GM19438 (cell line): ENCODE data around the gene GALNT10.

Experiments
- ATAC-seq: cut with Tn5 transposase; IDR thresholded peaks from one replicate; pipeline ENCODE4 v1.9.1; 2021; ENCODE audit warnings: low read depth; ENCODE audit not compliant: unreplicated experiment

Gene GALNT10

GRCh38 chr5:154396128-154396527, 205.6 kb downstream of the GALNT10 start:
- no peak for ATAC-seq

- ATAC-seq = no peak
These were observed 207.3 kb downstream of the GALNT10 start for GRCh38 chr5:154397652-154398406.

- ATAC-seq = no peak
These were observed 210.1 kb downstream of the GALNT10 start for GRCh38 chr5:154400678-154401077.

GRCh38 chr5:154401355-154401754, 210.8 kb downstream of the GALNT10 start:
- no peak for ATAC-seq

- ATAC-seq = no peak
These were observed 211.4 kb downstream of the GALNT10 start for GRCh38 chr5:154401931-154402330.

DNA sequence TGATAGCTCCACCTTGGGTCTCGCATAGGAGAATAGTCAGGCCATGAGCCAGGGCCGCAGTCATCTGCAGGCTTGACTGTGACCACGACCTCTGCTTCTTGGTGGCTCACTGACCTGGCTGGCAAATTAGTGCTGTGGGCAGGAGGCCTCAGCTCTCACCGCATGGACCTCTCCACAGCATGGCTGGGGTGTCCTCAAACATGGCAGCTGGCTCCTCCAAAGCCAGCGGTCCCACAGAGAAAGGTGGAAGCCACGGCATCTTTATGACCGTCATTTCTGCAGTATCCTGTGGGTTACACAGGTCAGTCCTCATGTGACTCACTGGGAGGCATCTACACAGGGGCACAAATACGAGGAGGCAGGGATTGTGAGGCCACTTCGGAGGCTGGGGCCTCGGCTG, 212.1 kb downstream of the GALNT10 start:
- ATAC-seq = no peak

DNA sequence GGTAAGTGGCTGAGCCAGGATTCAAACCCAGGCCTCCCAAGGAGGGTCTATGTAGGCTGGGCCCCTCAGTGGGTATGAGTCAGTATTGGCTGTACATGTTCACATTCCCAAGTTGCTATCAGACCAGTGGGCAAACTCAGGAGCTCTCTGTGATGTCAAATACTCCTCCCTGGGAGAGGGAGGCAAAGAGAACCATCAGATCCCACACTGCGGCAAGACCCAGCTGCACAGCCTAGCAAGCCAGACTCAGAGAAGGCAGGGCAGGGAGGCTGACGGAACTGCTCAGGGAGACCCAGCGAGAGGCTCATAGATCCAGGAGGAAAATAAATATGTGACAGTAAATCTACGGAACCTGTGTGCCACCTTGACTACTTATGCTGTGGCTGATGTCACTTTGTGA, 212.7 kb downstream of the GALNT10 start:
- ATAC-seq = no peak

DNA sequence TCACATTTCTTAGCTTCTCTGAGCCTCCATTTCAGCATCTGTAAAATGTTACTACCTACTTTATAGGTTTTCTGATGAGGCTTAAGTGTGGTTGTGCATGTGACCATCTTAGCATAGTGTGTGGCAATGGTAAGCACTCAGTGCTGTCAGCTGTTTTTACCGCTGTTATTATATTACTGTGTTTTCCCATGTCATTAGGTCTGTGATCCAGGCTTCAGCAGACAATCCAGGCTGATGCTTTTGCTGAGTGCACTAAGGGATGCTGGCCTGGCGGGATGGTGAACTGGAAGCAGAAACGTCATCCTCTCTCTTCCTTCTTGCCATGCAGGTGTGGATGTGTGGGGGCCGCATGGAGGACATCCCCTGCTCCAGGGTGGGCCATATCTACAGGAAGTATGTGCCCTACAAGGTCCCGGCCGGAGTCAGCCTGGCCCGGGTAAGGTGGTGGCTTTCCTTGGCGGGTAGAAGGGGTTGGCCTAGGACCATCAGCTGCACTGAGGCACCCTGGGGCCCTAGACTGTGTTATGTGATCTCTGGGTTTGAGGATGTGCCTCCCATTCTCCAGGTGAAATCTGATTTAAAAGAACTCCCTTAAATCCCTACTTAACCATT, 213.3 kb downstream of the GALNT10 start:
- ATAC-seq = no peak

DNA sequence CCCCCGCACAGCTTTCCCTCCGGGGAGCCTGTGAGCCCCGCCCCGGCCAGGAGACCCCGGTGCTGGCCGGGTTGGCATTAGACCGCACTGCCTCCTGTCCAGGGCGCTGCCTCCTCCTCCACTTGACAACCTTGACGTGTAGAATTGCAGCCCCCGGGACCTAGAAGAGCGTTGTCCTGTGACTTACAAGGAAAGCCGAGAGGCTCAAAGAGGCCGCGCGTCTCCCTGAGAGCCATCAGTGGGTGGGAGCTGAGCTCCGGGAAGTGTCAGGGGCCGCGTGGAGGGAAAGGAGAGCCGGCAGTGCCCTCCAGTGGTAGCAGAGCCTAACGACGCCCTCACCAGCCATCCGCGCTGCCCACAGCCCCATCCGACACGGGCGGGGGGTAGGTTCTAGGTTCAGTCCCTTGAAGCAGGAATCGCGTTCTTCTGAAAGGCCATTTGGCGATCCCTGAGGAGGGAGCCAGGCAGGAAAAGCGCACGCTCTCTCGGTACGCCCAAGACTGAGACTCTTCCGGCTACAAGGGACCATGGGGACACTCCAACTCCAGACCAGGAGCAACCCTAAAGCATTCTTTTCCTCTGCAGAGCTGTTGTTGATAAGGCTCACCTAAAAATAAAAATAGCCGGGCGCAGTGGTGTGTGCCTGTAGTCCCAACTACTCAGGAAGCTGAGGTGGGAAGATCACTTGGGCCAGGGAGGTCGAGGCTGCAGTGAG, 214.7 kb downstream of the GALNT10 start:
- peak; percentile 98 for ATAC-seq

DNA sequence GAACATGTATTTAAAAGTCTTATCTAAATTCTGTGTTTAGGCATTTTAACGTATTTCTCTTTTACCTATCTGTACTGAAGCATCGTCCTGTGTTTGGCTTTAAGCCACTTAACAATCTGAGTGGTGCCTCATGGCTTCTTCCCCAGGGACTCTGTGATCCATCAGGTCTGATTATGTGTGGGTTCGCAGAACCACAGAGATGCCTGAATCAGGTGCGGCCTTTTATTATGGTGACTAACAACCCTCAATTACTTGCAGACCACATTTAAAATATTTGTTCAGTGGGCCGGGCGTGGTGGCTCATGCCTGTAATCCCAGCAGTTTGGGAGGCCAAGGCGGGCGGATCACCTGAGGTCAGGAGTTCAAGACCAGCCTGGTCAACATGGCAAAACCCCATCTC, 215.7 kb downstream of the GALNT10 start:
- ATAC-seq = no peak

GRCh38 chr5:154406826-154407225, 216.3 kb downstream of the GALNT10 start:
- ATAC-seq = no peak

GRCh38 chr5:154408811-154409210, 218.3 kb downstream of the GALNT10 start:
- ATAC-seq = no peak

- no peak for ATAC-seq
These were observed 218.8 kb downstream of the GALNT10 start for GRCh38 chr5:154409230-154409840.

DNA sequence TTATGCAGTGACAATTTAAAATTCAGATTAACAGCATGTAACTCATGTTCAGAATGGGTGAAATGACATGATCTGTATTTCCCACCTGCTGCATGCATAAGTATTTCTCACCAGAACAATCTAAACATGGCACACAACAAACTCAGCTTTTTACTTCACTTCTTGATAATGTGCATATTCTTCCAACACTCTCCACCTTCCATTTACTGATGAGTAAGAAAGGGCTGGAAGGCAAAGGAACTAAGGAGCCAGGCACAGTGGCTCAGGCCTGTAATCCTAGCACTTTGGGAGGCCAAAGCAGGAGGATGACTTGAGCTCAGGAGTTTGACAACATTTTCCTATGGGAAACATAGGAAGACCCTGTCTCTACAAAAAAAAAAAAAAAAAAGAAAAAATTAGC, 219.5 kb downstream of the GALNT10 start:
- no peak for ATAC-seq

DNA sequence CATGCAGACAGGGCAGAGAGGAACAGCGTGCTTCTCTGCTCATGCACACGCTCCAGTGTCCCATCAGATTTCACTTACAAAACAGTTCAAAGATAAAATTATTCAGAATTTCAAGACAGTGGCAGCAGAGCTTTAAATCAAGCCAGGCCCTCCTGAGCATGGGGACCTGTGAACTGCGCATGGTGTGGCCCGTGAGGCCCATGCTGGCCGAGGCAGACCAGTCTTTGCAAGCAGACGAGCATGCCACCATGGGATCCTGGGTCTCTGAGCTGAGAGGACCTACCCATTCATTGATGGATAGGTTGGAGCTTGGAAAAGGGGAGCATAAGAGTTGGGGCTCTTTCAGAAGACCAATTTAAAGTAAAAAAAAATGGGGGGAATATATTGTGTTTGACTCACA, 220.3 kb downstream of the GALNT10 start:
- no peak for ATAC-seq

DNA sequence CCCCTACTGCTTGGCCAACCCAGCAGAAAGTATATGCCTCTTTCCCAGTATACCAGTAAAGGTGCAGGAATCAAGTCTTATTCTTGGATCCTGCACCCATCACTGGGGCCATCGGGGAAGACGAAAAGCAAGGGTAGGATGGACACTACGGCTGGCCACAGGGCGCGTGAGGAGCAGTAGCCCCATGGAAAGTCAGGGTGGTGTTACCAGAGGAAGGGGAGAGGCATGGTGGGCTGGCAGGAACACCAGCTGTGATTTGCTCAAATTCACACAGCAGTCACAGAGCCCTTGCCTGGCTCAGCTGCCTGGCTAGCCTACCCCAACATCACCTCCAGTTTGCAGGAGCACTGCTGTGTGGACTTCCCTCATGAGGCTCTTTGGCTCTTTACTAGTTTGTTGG, 220.8 kb downstream of the GALNT10 start:
- no peak for ATAC-seq

GRCh38 chr5:154412316-154412715, 221.8 kb downstream of the GALNT10 start:
- no peak for ATAC-seq

DNA sequence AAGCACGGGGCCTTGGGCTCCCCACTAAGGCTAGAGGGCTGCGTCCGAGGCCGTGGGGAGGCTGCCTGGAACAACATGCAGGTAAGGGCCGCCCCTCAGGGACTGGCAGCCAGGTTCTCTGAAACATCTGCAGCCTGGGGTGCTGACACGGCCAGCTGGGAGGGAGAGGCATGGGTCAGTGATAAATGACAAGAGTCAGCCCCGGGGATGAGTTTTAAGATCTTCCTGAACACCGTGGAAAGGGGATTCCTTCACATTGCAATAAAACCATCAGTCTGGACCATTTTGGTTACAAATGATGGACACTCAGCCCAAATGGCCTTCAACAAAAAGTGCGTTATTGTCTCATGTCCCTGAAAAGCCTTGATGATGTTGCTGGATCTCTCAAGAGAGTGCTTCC, 222.4 kb downstream of the GALNT10 start:
- ATAC-seq = no peak

GRCh38 chr5:154415114-154415513, 224.6 kb downstream of the GALNT10 start:
- ATAC-seq = no peak

GRCh38 chr5:154418344-154418820, 227.8 kb downstream of the GALNT10 start:
- ATAC-seq = no peak

GRCh38 chr5:154419236-154419635, 228.7 kb downstream of the GALNT10 start:
- no peak for ATAC-seq
